Heart left ventricle (tissue), 16 donors: Measurements from ENCODE around the gene SCYGR6. TPM values are rescaled to one million over a fixed set of nuclear protein-coding genes. Genes with fewer than 3 reads are reported as not detected.
A peak's percentile ranks its signal among the peaks of the same experiment; 100 is the strongest.

Experiments
- ATAC-seq, 4 donors: fragments of 200-7000 bp; cut with Tn5 transposase; one replicate each; pipeline ENCODE4 v1.9.1; 2020 to 2022; ENCODE audit warnings: moderate library complexity in 4 of 4, mild to moderate bottlenecking in 3 of 4, moderate number of reproducible peaks in 1 of 4
- DNase-seq, 5 donors: peaks; one replicate each; pipeline ENCODE4 v3.0.0-alpha.2; 2020
- H3K27ac ChIP-seq, 12 donors: fragments of 200-600 bp; sonication (generic) in 4 of 12; one replicate each; pipeline versions ENCODE4 v1.5.0 to v1.8.0; 2016 to 2022; ENCODE audit warnings: mild to moderate bottlenecking in 2 of 12
- H3K27me3 ChIP-seq, 9 donors: fragments of 200-600 bp; sonication (generic) in 2 of 9; one replicate each; pipeline versions ENCODE4 v1.5.1 to v1.8.0; 2016 to 2022; ENCODE audit warnings: mild to moderate bottlenecking in 3 of 9
- H3K36me3 ChIP-seq, 9 donors: fragments of 200-600 bp; sonication (generic) in 2 of 9; one replicate each; pipeline versions ENCODE4 v1.5.0 to v1.8.0; 2018 to 2022; ENCODE audit warnings: mild to moderate bottlenecking in 2 of 9
- H3K4me1 ChIP-seq, 12 donors: fragments of 200-600 bp; sonication (generic) in 4 of 12; one replicate each; pipeline versions ENCODE4 v1.5.0 to v1.8.0; 2016 to 2022; ENCODE audit warnings: mild to moderate bottlenecking in 3 of 12
- H3K4me3 ChIP-seq, 12 donors: fragments of 200-600 bp; sonication (generic) in 4 of 12; one replicate each; pipeline versions ENCODE4 v1.5.0 to v1.8.0; 2017 to 2022; ENCODE audit warnings: mild to moderate bottlenecking in 9 of 12, moderate library complexity in 4 of 12
- H3K9me3 ChIP-seq, 12 donors: fragments of 200-600 bp; sonication (generic) in 4 of 12; one replicate each; pipeline versions ENCODE4 v1.5.0 to v1.8.0; 2016 to 2022; ENCODE audit warnings: mild to moderate bottlenecking in 1 of 12
- POLR2A ChIP-seq, 2 donors: fragments of 450-650 bp; IDR thresholded peaks; one replicate each; pipeline ENCODE4 v1.6.1; 2017; ENCODE audit warnings: antibody characterized with exemption in 2 of 2, mild to moderate bottlenecking in 2 of 2, moderate library complexity in 2 of 2
- WGBS, 4 donors: extraction: QIAGEN DNeasy Blood & Tissue Kit in 2 of 4; methylation state at CpG; one replicate each; pipeline versions ENCODE4 v1.1.5 to v1.1.7; 2013 to 2018; 5-methylcytosine and 5-hydroxymethylcytosine counted together
- intact Hi-C, 10 donors: fragments of 100-400 bp; cut with DNase I; formaldehyde crosslinking; loops; one replicate each; pipeline versions ENCODE4 v1.11.1 to v1.14.2; 2022
- long read RNA-seq, 3 donors: library from polyadenylated mRNA; unstranded; transcript quantifications; one replicate each; pipeline ENCODE4 v2.0.0, GENCODE V29; 2020 to 2021
- polyA plus RNA-seq, 2 donors: library from polyadenylated mRNA; stranded (reverse); fragments of 200-250 nt; gene quantifications; one replicate each; pipeline ENCODE4 v1.2.3, GENCODE V29; 2013
- total RNA-seq, 9 donors: library from RNA; depleted of rRNA in 2 of 9; stranded (reverse); fragments of >200 nt in 2 of 9; fragmentation: NEBNext Ultra II Directional in 3 of 9; extraction: Animal tissue kit (Norgen Biotek cat#: 25700) in 3 of 9; gene quantifications; one replicate each; pipeline versions ENCODE4 v1.1.0 to v1.2.4, GENCODE V29; 2016 to 2023
- TF ChIP-seq, protein P1 (sequence below), 12 donors: fragments of 200-600 bp; sonication (generic) in 4 of 12; IDR thresholded peaks; one replicate each; pipeline versions ENCODE4 v1.5.0 to v1.8.0; 2018 to 2022; ENCODE audit warnings: antibody characterized with exemption in 12 of 12, mild to moderate bottlenecking in 5 of 12
- donor health status: ischemic (EF 13 %, LVEDD 7.1; RV severe dilation, severe dysfunction).
- donor health status: healthy with polysubstance abuse.
- donor health status: DM: no; HTN: yes; CAD: no.
- donor health status: DM: no; HTN: no; CAD: no.
- donor health status: ischemic (EF 25% LVEDD 6.9; RV normal size, moderate dysfunction).
- donor health status: ischemic (EF 25% LVEDD 5.7; RV mildly dilated, moderate dysfunction).
- donor health status: healthy.
- donor health status: DM: yes; HTN: yes; CAD: no.
- donor health status: ischemic (EF 35%, LVEDD 5.7; RV mildly dilated, moderate dysfunction).
- donor health status: nonischemic (EF 11% LVEDD 7.7; RV severe dilation, severe dysfunction).
- donor health status: DM: yes; HTN: yes; CAD: no.
- donor health status: PGD.
- donor health status: ischemic (EF 29% LVEDD 5.4; RV normal size, mild dysfunction).
- donor health status: nonischemic (EF 23%, LVEDD 6.1; RV moderate dilation, normal function).

The SCYGR6 gene, protein sequence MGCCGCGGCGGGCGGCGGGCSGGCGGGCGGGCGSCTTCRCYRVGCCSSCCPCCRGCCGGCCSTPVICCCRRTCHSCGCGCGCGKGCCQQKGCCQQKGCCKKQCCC
- not detected for total RNA-seq
- polyA plus RNA-seq: not detected
- long read RNA-seq, donor 1: 0 reads
- long read RNA-seq, donor 2: 0 reads
- long read RNA-seq, donor 3: 0 reads

DNA sequence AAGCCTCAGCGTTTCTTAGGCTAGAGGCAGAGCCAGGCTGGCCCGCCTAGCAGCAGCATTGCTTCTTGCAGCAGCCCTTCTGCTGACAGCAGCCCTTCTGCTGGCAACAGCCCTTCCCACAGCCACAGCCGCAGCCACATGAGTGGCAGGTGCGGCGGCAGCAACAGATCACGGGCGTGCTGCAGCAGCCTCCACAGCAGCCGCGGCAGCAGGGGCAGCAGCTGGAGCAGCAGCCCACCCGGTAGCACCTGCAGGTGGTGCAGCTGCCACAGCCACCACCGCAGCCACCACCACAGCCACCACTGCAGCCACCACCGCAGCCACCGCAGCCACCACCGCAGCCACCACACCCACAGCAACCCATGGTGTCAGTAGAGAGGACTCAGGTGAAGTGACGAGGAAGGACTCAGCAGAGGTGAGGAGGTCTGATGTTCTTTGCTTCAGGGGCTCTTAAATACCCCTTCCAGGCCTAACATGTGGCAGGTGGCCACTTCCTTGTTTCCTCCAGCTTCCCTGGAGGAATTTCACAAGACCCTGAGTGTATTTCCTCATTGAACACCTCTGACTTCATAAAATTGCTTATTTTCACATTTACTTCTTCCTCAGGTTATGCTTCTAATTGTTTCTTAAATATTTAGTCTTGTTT is at the start of gene SCYGR6:
Gene SCYGR6 (minus strand): TSS at position 364 of the 646 bp plus-strand sequence. CDS start 0 bp downstream, at position 364.
- no peaks in the 10 kb centered on the region for H3K36me3 ChIP-seq
- WGBS, 4 donors: 86 to 87% (median 86%) methylated on average over 10 to 15 of the region's 15 CpGs
- peaks cover 0 to 19% (median 0%) of the 10 kb centered on the region in 9 donors for H3K27me3 ChIP-seq
- intact Hi-C loops: no loop called here
- TF ChIP-seq, protein P1, sequence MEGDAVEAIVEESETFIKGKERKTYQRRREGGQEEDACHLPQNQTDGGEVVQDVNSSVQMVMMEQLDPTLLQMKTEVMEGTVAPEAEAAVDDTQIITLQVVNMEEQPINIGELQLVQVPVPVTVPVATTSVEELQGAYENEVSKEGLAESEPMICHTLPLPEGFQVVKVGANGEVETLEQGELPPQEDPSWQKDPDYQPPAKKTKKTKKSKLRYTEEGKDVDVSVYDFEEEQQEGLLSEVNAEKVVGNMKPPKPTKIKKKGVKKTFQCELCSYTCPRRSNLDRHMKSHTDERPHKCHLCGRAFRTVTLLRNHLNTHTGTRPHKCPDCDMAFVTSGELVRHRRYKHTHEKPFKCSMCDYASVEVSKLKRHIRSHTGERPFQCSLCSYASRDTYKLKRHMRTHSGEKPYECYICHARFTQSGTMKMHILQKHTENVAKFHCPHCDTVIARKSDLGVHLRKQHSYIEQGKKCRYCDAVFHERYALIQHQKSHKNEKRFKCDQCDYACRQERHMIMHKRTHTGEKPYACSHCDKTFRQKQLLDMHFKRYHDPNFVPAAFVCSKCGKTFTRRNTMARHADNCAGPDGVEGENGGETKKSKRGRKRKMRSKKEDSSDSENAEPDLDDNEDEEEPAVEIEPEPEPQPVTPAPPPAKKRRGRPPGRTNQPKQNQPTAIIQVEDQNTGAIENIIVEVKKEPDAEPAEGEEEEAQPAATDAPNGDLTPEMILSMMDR (IDR thresholded peaks at IDR 0.05): no peak
- TF ChIP-seq POLR2A (IDR thresholded peaks at IDR 0.05): no peak
- H3K27ac ChIP-seq: no peak within 1 kb of the TSS
- no peak within 1 kb of the TSS for H3K4me3 ChIP-seq
- DNase-seq (no peak), ATAC-seq (no peak)
- no peaks in the 10 kb centered on the region for H3K9me3 ChIP-seq
- H3K4me1 ChIP-seq: no peaks in the 10 kb centered on the region

DNA sequence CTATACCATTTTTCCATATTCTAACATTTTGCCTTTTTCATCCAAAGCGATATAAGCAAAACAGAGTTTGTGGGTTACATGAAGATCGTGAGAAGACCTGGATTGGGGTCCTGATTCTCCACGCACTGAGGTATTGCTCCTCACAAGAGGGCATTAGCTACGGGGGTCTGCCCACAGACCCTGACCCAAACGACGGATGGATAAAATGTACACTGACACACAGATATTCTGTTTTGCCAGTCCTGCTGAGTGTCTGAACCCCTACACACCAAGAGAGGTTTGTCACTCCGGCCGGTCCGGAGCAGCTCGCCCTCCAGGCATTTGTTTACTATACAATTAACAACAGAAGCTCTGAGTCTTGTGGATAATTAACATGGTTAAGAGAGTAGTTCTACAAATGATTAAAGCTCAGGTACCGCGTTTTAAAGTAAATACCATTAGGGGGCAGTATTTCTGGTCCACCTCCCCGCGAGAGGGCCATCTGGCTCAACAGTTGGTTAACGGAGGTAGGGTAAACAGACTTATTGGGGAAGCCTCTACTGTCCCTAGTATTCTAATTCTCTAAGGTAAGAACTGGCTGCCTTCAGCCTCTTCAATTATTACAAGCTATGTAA is 49.6 kb upstream of the SCYGR6 start:
- TF ChIP-seq, protein P1 (IDR thresholded peaks at IDR 0.05): peak in 1 of 12 donors; percentile 10
- no peak for TF ChIP-seq POLR2A (IDR thresholded peaks at IDR 0.05)
- 56 to 60% (median 57%) methylated on average over 15 of the region's 15 CpGs for WGBS, 4 donors
- no peak for ATAC-seq

DNA sequence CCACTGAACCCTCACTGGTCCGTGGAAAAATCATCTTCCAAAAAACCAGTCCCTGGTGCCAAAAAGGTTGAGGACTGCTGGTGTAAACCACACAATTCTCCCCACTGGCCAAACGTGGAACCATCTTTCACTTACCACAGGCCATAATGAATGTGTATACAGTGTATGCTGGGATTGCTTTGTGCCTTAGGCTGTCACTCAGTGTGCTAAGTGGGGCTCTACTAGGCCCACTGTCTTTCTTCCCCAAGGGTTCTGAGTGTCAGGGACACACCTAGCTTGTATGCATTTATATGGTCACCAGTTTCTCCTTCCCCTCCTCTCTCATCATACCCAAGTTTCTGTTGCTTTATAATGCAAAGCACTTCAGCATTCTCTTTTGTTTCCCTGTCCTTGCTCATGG is 48.4 kb upstream of the SCYGR6 start:
- 64 to 72% (median 70%) methylated on average over 2 of the region's 2 CpGs for WGBS, 4 donors
- TF ChIP-seq, protein P1 (IDR thresholded peaks at IDR 0.05): no peak
- TF ChIP-seq POLR2A (IDR thresholded peaks at IDR 0.05): no peak
- Histone ChIP-seq H3K27ac (no peak overlapping the region), H3K27me3 (no peaks in the 10 kb centered on the region), H3K9me3 (no peaks in the 10 kb centered on the region), H3K36me3 (no peaks in the 10 kb centered on the region), H3K4me1 (no peaks in the 10 kb centered on the region), H3K4me3 (no peak overlapping the region)
- ATAC-seq (no peak), DNase-seq (no peak)
- intact Hi-C loops: no loop called here

More for the DNA sequence above, 49.6 kb upstream of the SCYGR6 start:
- Histone ChIP-seq H3K36me3 (no peaks in the 10 kb centered on the region), H3K27ac (no peak overlapping the region), H3K4me3 (no peak overlapping the region), H3K9me3 (no peaks in the 10 kb centered on the region), H3K4me1 (no peaks in the 10 kb centered on the region), H3K27me3 (no peaks in the 10 kb centered on the region)
- no peak for DNase-seq
- intact Hi-C loops: no loop called here

DNA sequence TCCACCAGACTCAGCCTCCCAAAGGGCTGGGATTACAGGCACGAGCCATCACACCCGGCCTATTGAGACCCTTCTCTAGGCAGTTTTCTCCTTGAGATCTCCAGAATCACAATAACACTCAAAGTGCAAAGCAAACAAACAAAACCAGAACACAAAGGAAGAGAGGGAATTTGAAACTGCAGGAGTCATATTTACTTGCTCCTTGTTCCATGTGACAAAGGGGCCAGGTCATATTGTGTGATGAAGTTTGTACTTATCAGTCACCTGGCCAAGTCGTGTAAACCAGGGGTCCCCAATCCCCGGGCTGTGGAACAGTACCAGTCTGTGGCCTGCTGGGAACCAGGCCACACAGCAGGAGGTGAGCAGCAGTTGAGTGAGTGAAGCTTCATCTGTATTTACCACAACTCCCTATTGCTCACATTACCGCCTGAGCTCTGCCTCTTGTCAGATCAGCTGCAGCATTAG is 47.7 kb upstream of the SCYGR6 start:
- Histone ChIP-seq H3K27ac (no peak overlapping the region), H3K27me3 (no peaks in the 10 kb centered on the region), H3K4me3 (no peak overlapping the region), H3K36me3 (no peaks in the 10 kb centered on the region), H3K4me1 (no peaks in the 10 kb centered on the region), H3K9me3 (no peaks in the 10 kb centered on the region)
- TF ChIP-seq, protein P1 (IDR thresholded peaks at IDR 0.05): no peak
- TF ChIP-seq POLR2A (IDR thresholded peaks at IDR 0.05): no peak
- intact Hi-C loops: no loop called here
- no peak for ATAC-seq
- DNase-seq: no peak
- WGBS, 4 donors: 72 to 78% (median 75%) methylated on average over 5 of the region's 5 CpGs
